Keratinocyte (primary cell): ENCODE results near the gene CCDC85C.

Experiments
- EZH2 ChIP-seq: IDR thresholded peaks from one replicate; pipeline ENCODE4 v1.6.1; 2012; ENCODE audit warnings: inconsistent platforms, mild to moderate bottlenecking, low read length, moderate library complexity
- TF ChIP-seq, protein P1 (sequence below), 3 experiments: IDR thresholded peaks in 1 of 3; conservative IDR thresholded peaks in 1 of 3; optimal IDR thresholded peaks in 1 of 3; 2 replicates in 2 of 3; 3 replicates in 1 of 3; pipeline versions ENCODE3 to v1.5.1; 2011; ENCODE audit warnings: low read length in 3 of 3, mild to moderate bottlenecking in 3 of 3, moderate library complexity in 2 of 3, control low read depth in 1 of 3, inconsistent platforms in 1 of 3; ENCODE audit not compliant: insufficient read depth in 2 of 3; ENCODE audit errors: extremely low read depth in 1 of 3

DNA sequence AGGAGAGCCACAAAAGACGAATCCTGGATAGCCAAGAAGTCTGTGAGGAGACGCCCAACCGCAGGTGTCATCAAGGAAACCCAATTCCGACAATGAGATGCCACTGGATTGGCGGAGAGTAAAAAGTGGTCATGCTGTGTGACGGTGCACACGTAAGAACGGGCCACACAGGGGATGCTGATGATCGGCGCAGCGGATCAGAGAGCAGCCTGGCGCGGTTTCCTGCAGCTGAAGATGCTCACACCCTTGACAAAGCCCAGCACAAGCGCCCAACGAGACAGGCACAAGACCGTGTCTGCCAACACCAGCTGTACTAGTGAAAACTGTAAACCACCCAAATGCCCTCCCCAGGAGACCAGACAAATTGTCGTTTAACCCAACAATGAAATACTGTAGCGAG lies 55.8 kb downstream of the CCDC85C start:
- TF ChIP-seq, protein P1, sequence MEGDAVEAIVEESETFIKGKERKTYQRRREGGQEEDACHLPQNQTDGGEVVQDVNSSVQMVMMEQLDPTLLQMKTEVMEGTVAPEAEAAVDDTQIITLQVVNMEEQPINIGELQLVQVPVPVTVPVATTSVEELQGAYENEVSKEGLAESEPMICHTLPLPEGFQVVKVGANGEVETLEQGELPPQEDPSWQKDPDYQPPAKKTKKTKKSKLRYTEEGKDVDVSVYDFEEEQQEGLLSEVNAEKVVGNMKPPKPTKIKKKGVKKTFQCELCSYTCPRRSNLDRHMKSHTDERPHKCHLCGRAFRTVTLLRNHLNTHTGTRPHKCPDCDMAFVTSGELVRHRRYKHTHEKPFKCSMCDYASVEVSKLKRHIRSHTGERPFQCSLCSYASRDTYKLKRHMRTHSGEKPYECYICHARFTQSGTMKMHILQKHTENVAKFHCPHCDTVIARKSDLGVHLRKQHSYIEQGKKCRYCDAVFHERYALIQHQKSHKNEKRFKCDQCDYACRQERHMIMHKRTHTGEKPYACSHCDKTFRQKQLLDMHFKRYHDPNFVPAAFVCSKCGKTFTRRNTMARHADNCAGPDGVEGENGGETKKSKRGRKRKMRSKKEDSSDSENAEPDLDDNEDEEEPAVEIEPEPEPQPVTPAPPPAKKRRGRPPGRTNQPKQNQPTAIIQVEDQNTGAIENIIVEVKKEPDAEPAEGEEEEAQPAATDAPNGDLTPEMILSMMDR (optimal IDR thresholded peaks at IDR 0.05 in 1 of 3, IDR thresholded peaks at IDR 0.05 in 1 of 3, conservative IDR thresholded peaks at IDR 0.05 in 1 of 3; ENCODE audit: extremely low read depth in 1 of 3, insufficient read depth in 2 of 3, low read length in 3 of 3) = no peak
- no peak for TF ChIP-seq EZH2
